Measurements from ENCODE around the gene EPS15.

Gene EPS15

DNA sequence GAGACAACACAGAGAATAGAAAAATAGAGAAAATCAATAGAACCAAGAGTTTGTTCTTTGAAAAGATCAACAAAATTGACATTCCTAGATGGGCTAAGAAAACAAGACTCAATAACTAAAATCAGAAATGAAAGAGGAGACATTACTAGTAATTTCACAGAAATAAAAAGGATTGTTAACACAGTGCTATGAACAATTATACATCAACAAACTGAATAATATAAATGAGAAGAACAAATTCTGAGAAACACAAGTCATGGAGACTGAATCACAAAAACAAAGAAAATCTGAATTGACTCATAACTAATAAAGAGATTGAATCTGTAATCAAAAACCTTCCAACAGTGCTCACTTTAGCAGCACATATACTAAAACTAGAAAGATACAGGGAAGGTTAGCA, 137.1 kb downstream of the EPS15 start:
- no peak overlapping the region for H3K4me3 ChIP-seq (ENCODE audit: low read length)
- no peak for DNase-seq (ENCODE audit: low read depth, low spot score)
- H3K27me3 ChIP-seq (ENCODE audit: control insufficient read depth, insufficient read depth, low read length) = no peaks in the 10 kb centered on the region
- H3K36me3 ChIP-seq (ENCODE audit: control insufficient read depth, insufficient read depth, low read length) = no peaks in the 10 kb centered on the region
- H3K4me1 ChIP-seq (ENCODE audit: control insufficient read depth, insufficient read depth, low read length) = no peaks in the 10 kb centered on the region
- H3K27ac ChIP-seq (ENCODE audit: low read length) = no peak overlapping the region
- no peaks in the 10 kb centered on the region; the same call in 1 of the 2 replicates for H3K9me3 ChIP-seq (ENCODE audit: control insufficient read depth, insufficient read depth, low read length)

DNA sequence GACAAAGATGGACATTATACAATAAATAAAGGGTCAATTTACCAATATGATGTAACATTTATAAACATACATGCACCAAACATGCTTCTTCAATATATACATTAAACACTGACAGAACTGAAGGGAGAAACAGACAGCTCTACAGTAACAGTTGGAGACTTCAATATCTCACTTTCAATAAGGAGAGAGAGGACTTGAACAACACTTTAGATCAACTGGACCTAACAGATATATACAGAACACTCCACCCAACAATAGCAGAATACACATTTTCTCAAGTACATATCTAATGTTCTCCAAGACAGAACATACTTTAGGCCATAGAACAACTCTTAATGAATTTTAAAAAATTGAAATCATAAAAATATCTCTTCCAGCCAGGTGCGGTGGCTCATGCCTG, 138.1 kb downstream of the EPS15 start:
- H3K27me3 ChIP-seq (ENCODE audit: control insufficient read depth, insufficient read depth, low read length) = no peaks in the 10 kb centered on the region
- H3K9me3 ChIP-seq (ENCODE audit: control insufficient read depth, insufficient read depth, low read length) = no peaks in the 10 kb centered on the region
- no peak overlapping the region for H3K27ac ChIP-seq (ENCODE audit: low read length)
- no peak for DNase-seq (ENCODE audit: low read depth, low spot score)
- no peaks in the 10 kb centered on the region for H3K4me1 ChIP-seq (ENCODE audit: control insufficient read depth, insufficient read depth, low read length)
- no peak overlapping the region for H3K4me3 ChIP-seq (ENCODE audit: low read length)
- no CpG with 5 or more reads among the region's 1 CpG for WGBS (ENCODE audit: insufficient coverage, insufficient read length)
- H3K36me3 ChIP-seq (ENCODE audit: control insufficient read depth, insufficient read depth, low read length) = no peaks in the 10 kb centered on the region

DNA sequence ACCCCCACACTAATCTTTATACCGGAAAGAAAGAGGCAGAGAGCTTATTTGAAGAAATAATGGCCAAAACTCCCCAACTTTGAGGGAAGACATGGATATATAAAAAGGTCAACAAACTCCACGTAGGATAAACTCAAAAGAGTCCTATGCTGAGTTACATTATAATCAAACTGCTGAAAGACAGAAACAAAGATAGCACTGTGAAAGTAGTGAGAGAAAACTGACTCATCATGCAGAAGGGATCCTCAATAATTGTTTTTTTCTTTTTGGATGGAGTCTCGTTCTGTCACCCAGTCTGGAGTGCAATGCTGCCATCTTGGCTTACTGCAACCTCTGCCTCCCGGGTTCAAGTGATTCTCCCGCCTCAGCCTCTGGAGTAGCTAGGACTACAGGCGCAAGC, 140.2 kb downstream of the EPS15 start:
- Histone ChIP-seq H3K36me3 (ENCODE audit: control insufficient read depth, insufficient read depth, low read length) (no peaks in the 10 kb centered on the region), H3K4me3 (ENCODE audit: low read length) (no peak overlapping the region), H3K4me1 (ENCODE audit: control insufficient read depth, insufficient read depth, low read length) (no peaks in the 10 kb centered on the region), H3K9me3 (ENCODE audit: control insufficient read depth, insufficient read depth, low read length) (no peaks in the 10 kb centered on the region), H3K27ac (ENCODE audit: low read length) (no peak overlapping the region), H3K27me3 (ENCODE audit: control insufficient read depth, insufficient read depth, low read length) (no peaks in the 10 kb centered on the region)
- no peak for DNase-seq (ENCODE audit: low read depth, low spot score)
- WGBS (ENCODE audit: insufficient coverage, insufficient read length) = no CpG with 5 or more reads among the region's 6 CpGs

DNA sequence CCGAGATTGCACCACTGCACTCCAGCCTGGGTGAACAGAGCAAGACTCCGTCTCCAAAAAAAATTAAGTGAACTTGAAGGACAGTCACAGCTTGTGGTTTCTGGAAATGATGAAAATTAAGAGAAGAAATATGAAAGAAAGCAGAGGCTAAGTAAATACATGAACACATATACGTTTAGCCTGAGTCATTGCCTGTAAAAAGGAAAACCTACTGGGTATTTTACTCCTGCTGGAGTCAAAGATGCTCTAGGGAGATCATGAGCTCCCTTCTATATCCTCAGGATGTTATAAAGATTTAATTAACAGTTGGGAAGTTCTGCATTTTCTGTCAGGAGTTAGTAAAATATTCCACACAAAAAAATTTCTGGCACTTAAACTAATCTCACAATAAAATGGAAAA, 145.2 kb downstream of the EPS15 start:
- Histone ChIP-seq H3K27ac (ENCODE audit: low read length) (no peak overlapping the region), H3K36me3 (ENCODE audit: control insufficient read depth, insufficient read depth, low read length) (no peaks in the 10 kb centered on the region; the same call in 1 of the 2 replicates), H3K4me1 (ENCODE audit: control insufficient read depth, insufficient read depth, low read length) (no peaks in the 10 kb centered on the region; the same call in 1 of the 2 replicates), H3K4me3 (ENCODE audit: low read length) (no peak overlapping the region), H3K9me3 (ENCODE audit: control insufficient read depth, insufficient read depth, low read length) (no peaks in the 10 kb centered on the region), H3K27me3 (ENCODE audit: control insufficient read depth, insufficient read depth, low read length) (no peaks in the 10 kb centered on the region)
- no CpG with 5 or more reads among the region's 3 CpGs for WGBS (ENCODE audit: insufficient coverage, insufficient read length)
- no peak for DNase-seq (ENCODE audit: low read depth, low spot score)

DNA sequence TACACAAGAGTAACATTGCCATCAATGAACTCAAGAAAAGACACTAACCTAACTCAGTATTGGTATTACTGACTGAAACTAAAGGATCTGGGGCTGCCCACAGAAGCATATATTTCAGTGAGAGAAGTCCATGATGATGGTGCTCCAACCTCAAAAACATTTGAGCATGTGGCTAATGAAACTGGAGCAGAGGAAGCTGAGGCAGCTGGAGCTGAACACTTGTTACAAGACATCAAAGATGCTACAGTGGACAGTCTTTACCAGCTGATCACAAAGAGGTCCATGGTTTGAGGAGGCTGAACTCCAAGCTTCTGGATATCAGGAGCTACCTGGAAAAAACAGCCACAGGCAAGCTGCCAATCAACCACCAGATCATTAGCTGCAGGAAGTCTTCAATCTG, 146.5 kb downstream of the EPS15 start:
- Histone ChIP-seq H3K36me3 (ENCODE audit: control insufficient read depth, insufficient read depth, low read length) (no peaks in the 10 kb centered on the region; the same call in 1 of the 2 replicates), H3K4me3 (ENCODE audit: low read length) (no peak overlapping the region), H3K27ac (ENCODE audit: low read length) (no peak overlapping the region), H3K9me3 (ENCODE audit: control insufficient read depth, insufficient read depth, low read length) (no peaks in the 10 kb centered on the region), H3K27me3 (ENCODE audit: control insufficient read depth, insufficient read depth, low read length) (no peaks in the 10 kb centered on the region), H3K4me1 (ENCODE audit: control insufficient read depth, insufficient read depth, low read length) (no peaks in the 10 kb centered on the region; the same call in 1 of the 2 replicates)
- DNase-seq (ENCODE audit: low read depth, low spot score) = no peak

DNA sequence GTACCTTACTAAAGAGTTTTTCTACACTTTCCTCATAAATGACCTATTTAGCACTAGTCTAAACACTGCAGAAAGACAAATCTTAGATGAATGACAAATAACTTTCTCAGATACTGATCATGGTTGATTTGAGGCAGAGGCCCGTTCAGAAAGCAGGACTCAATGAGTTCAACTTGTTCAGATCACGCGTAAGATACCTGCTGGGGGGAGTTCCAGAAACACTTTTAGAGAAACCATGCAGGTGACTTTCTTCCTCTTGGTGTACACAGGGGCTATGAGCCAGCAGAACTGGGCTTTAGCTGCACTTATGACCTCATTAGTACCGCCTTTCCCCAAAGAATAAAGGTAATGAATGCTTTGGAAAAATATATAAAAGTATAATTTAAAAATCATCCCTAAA, 149.9 kb downstream of the EPS15 start:
- WGBS (ENCODE audit: insufficient coverage, insufficient read length) = no CpG with 5 or more reads among the region's 4 CpGs
- H3K4me1 ChIP-seq (ENCODE audit: control insufficient read depth, insufficient read depth, low read length) = no peaks in the 10 kb centered on the region; the same call in 1 of the 2 replicates
- H3K36me3 ChIP-seq (ENCODE audit: control insufficient read depth, insufficient read depth, low read length) = no peaks in the 10 kb centered on the region; the same call in 1 of the 2 replicates
- H3K27me3 ChIP-seq (ENCODE audit: control insufficient read depth, insufficient read depth, low read length) = no peaks in the 10 kb centered on the region
- no peak overlapping the region for H3K4me3 ChIP-seq (ENCODE audit: low read length)
- H3K27ac ChIP-seq (ENCODE audit: low read length) = no peak overlapping the region
- no peak for DNase-seq (ENCODE audit: low read depth, low spot score)
- no peaks in the 10 kb centered on the region for H3K9me3 ChIP-seq (ENCODE audit: control insufficient read depth, insufficient read depth, low read length)

DNA sequence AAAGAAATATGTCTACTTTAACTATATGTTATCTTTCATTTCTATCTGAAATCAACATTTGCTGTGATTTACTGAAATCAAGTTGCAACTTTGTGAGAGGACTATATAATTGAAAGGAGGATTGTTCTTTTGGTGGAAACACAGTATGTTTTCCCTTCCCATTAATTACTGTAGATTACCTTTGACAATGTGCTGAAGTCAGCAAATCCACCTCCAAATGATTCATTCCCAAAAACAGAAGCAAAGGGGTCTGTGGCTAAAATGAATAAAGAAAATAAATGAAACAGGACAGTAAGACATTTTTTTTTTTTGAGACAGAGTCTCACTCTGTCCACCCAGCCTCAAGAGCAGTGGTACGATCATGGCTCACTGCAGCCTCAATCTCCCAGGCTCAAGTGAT, 153.3 kb downstream of the EPS15 start:
- WGBS (ENCODE audit: insufficient coverage, insufficient read length) = no CpG with 5 or more reads among the region's 1 CpG
- no peaks in the 10 kb centered on the region for H3K27me3 ChIP-seq (ENCODE audit: control insufficient read depth, insufficient read depth, low read length)
- no peak overlapping the region for H3K27ac ChIP-seq (ENCODE audit: low read length)
- DNase-seq (ENCODE audit: low read depth, low spot score) = no peak
- H3K4me3 ChIP-seq (ENCODE audit: low read length) = no peak overlapping the region
- no peaks in the 10 kb centered on the region for H3K4me1 ChIP-seq (ENCODE audit: control insufficient read depth, insufficient read depth, low read length)
- H3K36me3 ChIP-seq (ENCODE audit: control insufficient read depth, insufficient read depth, low read length) = no peaks in the 10 kb centered on the region
- no peaks in the 10 kb centered on the region for H3K9me3 ChIP-seq (ENCODE audit: control insufficient read depth, insufficient read depth, low read length)

DNA sequence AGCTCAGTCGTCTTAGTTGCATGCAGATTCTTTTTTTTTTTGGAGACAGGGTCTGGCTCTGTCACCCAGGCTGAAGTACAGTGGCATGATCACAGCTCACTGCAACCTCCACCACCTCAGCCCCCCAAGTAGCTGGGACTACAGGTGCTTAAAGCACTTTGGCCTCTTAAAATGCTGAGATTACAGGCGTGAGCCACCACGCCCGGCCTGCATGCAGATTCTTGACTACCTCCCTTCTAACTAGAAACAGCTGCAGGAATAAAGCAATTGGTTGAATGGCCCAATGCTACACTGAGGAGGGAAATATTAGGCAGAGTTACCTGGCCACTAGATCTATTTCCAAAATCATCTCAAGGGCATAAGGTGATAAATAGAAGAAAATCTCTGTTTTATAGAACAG, 159.2 kb downstream of the EPS15 start:
- H3K9me3 ChIP-seq (ENCODE audit: control insufficient read depth, insufficient read depth, low read length) = no peaks in the 10 kb centered on the region

DNA sequence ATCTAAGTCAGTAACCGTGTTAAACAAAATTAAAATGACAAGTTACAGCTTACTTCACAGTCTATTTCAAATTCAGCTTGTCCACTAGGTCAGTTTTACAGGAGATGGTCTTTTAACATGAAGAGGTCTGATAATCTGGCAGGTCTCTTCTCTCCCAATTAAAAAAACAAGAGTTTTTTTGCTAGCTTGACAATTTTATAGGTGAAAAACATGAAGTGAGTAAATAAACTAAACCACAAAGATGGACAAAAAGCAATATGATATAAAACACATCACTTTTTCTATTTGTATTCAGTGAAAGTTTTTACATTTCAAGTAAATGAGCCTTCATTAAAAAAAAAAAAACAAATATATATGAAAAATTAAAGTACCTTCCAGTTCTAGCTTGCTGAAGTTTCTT, 163.7 kb downstream of the EPS15 start:
- Histone ChIP-seq H3K4me1 (ENCODE audit: control insufficient read depth, insufficient read depth, low read length) (no peaks in the 10 kb centered on the region), H3K4me3 (ENCODE audit: low read length) (no peak overlapping the region), H3K27me3 (ENCODE audit: control insufficient read depth, insufficient read depth, low read length) (no peaks in the 10 kb centered on the region), H3K36me3 (ENCODE audit: control insufficient read depth, insufficient read depth, low read length) (no peaks in the 10 kb centered on the region), H3K9me3 (ENCODE audit: control insufficient read depth, insufficient read depth, low read length) (no peaks in the 10 kb centered on the region), H3K27ac (ENCODE audit: low read length) (no peak overlapping the region)
- WGBS (ENCODE audit: insufficient coverage, insufficient read length) = no CpG with 5 or more reads among the region's 1 CpG
- no peak for DNase-seq (ENCODE audit: low read depth, low spot score)

More for the DNA sequence above, 159.2 kb downstream of the EPS15 start:
- DNase-seq (ENCODE audit: low read depth, low spot score) = no peak
- H3K4me3 ChIP-seq (ENCODE audit: low read length) = no peak overlapping the region
- no peaks in the 10 kb centered on the region for H3K36me3 ChIP-seq (ENCODE audit: control insufficient read depth, insufficient read depth, low read length)
- no peak overlapping the region for H3K27ac ChIP-seq (ENCODE audit: low read length)
- no peaks in the 10 kb centered on the region for H3K27me3 ChIP-seq (ENCODE audit: control insufficient read depth, insufficient read depth, low read length)
- WGBS (ENCODE audit: insufficient coverage, insufficient read length) = no CpG with 5 or more reads among the region's 4 CpGs
- no peaks in the 10 kb centered on the region for H3K4me1 ChIP-seq (ENCODE audit: control insufficient read depth, insufficient read depth, low read length)

DNA sequence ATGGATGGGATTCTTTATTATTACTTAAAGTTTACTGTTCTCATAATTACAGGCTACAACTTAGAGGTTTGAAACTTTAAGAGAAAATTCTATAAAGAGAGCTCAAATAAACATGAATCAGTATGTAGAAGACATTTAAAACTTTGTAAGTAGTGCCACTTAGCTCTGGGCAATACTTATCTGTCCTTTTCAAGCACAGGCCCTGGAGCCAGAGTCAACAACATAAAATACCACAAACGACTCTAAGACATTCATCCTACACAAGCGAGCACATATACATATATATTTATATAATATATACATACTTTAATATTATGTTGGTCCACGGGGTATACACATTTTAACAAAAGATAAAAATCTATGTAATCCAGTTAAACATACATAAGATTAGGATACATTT, 164.7 kb downstream of the EPS15 start:
- no CpG with 5 or more reads among the region's 3 CpGs for WGBS (ENCODE audit: insufficient coverage, insufficient read length)
- Histone ChIP-seq H3K9me3 (ENCODE audit: control insufficient read depth, insufficient read depth, low read length) (no peaks in the 10 kb centered on the region), H3K4me3 (ENCODE audit: low read length) (no peak overlapping the region), H3K27me3 (ENCODE audit: control insufficient read depth, insufficient read depth, low read length) (no peaks in the 10 kb centered on the region), H3K4me1 (ENCODE audit: control insufficient read depth, insufficient read depth, low read length) (no peaks in the 10 kb centered on the region), H3K27ac (ENCODE audit: low read length) (no peak overlapping the region), H3K36me3 (ENCODE audit: control insufficient read depth, insufficient read depth, low read length) (no peaks in the 10 kb centered on the region)
- no peak for DNase-seq (ENCODE audit: low read depth, low spot score)

DNA sequence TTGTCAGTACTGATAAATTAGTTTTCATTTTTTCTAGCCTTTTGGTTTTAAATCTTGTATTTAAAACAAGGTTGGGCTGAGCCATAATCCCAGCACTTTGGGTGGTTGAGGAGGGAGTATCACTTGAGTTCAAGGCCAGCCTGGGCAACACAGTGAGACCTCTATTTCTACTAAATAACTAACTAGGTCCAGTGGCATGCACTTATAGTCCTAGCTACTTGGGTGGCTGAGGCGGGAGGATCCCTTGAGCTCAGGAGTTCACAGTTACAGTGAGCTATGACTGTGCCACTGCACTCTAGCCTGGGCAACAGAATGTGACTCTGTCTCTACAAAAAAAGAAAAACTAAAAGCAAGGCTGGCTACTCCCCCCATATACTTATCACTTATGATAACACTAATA, 167.2 kb downstream of the EPS15 start:
- H3K4me3 ChIP-seq (ENCODE audit: low read length) = no peak overlapping the region
- no peak for DNase-seq (ENCODE audit: low read depth, low spot score)
- no peaks in the 10 kb centered on the region for H3K36me3 ChIP-seq (ENCODE audit: control insufficient read depth, insufficient read depth, low read length)
- no peaks in the 10 kb centered on the region for H3K27me3 ChIP-seq (ENCODE audit: control insufficient read depth, insufficient read depth, low read length)
- no CpG with 5 or more reads among the region's 1 CpG for WGBS (ENCODE audit: insufficient coverage, insufficient read length)
- H3K27ac ChIP-seq (ENCODE audit: low read length) = no peak overlapping the region
- H3K4me1 ChIP-seq (ENCODE audit: control insufficient read depth, insufficient read depth, low read length) = no peaks in the 10 kb centered on the region
- no peaks in the 10 kb centered on the region for H3K9me3 ChIP-seq (ENCODE audit: control insufficient read depth, insufficient read depth, low read length)
